Thoracic aorta (tissue), 2 donors: ENCODE data around the gene DMD. TPM values are rescaled to one million over a fixed set of nuclear protein-coding genes. Genes with fewer than 3 reads are reported as not detected.

Source experiments
- ATAC-seq: fragments of 150-250 bp; one replicate; pipeline ENCODE4 v1.8.0; 2017; ENCODE audit warnings: low read depth; ENCODE audit not compliant: insufficient number of reproducible peaks, low FRiP score
- DNase-seq: peaks from one replicate; pipeline ENCODE4 v3.0.0-alpha.2; 2020; ENCODE audit warnings: low spot score
- H3K27ac ChIP-seq, 2 donors: fragments of 200-600 bp; sonication (generic); 1 replicate in 1 of 2; 2 replicates in 1 of 2; pipeline ENCODE4 v1.5.1; 2016; ENCODE audit warnings: mild to moderate bottlenecking in 2 of 2, moderate library complexity in 2 of 2
- H3K27me3 ChIP-seq: fragments of 200-600 bp; sonication (generic); replicated peaks from 2 replicates; pipeline ENCODE4 v1.6.0; 2016; ENCODE audit warnings: mild to moderate bottlenecking; ENCODE audit not compliant: insufficient read depth
- H3K36me3 ChIP-seq: fragments of 200-600 bp; sonication (generic); one replicate; pipeline ENCODE4 v1.5.1; 2016
- H3K4me1 ChIP-seq, 2 donors: fragments of 200-600 bp; sonication (generic); 1 replicate in 1 of 2; 2 replicates in 1 of 2; pipeline versions ENCODE4 v1.5.1 to v1.6.0; 2016; ENCODE audit warnings: low read depth in 2 of 2, mild to moderate bottlenecking in 1 of 2; ENCODE audit not compliant: control insufficient read depth in 1 of 2
- H3K4me3 ChIP-seq: fragments of 200-600 bp; sonication (generic); 2 replicates; pipeline ENCODE4 v1.5.1; 2016; ENCODE audit warnings: mild to moderate bottlenecking
- H3K9me3 ChIP-seq: fragments of 200-600 bp; sonication (generic); 2 replicates; pipeline ENCODE4 v1.5.1; 2016
- CTCF ChIP-seq: fragments of 200-600 bp; sonication (generic); IDR thresholded peaks from one replicate; pipeline ENCODE4 v1.5.1; 2019; ENCODE audit warnings: antibody characterized with exemption
- total RNA-seq, 2 donors: library from RNA; depleted of rRNA; stranded (reverse); fragments of >200 nt; gene quantifications; one replicate each; pipeline versions ENCODE4 v1.1.0 to v1.2.3, GENCODE V29; 2016

Gene DMD
- total RNA-seq, 2 donors from 2014 or later: 224 to 233 TPM

- no peak for DNase-seq
- Histone ChIP-seq H3K9me3 (no peaks in the 10 kb centered on the region), H3K27me3 (no peaks in the 10 kb centered on the region), H3K4me1 (no peaks in the 10 kb centered on the region), H3K27ac (no peak overlapping the region), H3K36me3 (no peaks in the 10 kb centered on the region), H3K4me3 (no peak overlapping the region)
- no peak for TF ChIP-seq CTCF
- ATAC-seq: no peak
Observed at GRCh38 chrX:31670245-31670644, 1541.1 kb downstream of the DMD start.

- H3K27me3 ChIP-seq: no peaks in the 10 kb centered on the region
- DNase-seq: no peak
- ATAC-seq: no peak
- TF ChIP-seq CTCF: no peak
- H3K27ac ChIP-seq: no peak overlapping the region
- no peak overlapping the region for H3K4me3 ChIP-seq
- no peaks in the 10 kb centered on the region for H3K36me3 ChIP-seq
- H3K4me1 ChIP-seq: no peaks in the 10 kb centered on the region
- no peaks in the 10 kb centered on the region for H3K9me3 ChIP-seq
Observed at GRCh38 chrX:31665454-31665853, 1545.9 kb downstream of the DMD start.

- DNase-seq (no peak), ATAC-seq (no peak)
- no peaks in the 10 kb centered on the region for H3K4me1 ChIP-seq
- H3K27me3 ChIP-seq: no peaks in the 10 kb centered on the region
- no peak overlapping the region for H3K4me3 ChIP-seq
- H3K27ac ChIP-seq: no peak overlapping the region
- H3K36me3 ChIP-seq: no peaks in the 10 kb centered on the region
- no peaks in the 10 kb centered on the region for H3K9me3 ChIP-seq
- no peak for TF ChIP-seq CTCF
Observed at GRCh38 chrX:31663172-31663571, 1548.2 kb downstream of the DMD start.

GRCh38 chrX:31661280-31661810, 1550.0 kb downstream of the DMD start:
- ATAC-seq: no peak
- Histone ChIP-seq H3K9me3 (no peaks in the 10 kb centered on the region), H3K27me3 (no peaks in the 10 kb centered on the region), H3K4me1 (no peaks in the 10 kb centered on the region), H3K4me3 (no peak overlapping the region), H3K36me3 (no peaks in the 10 kb centered on the region), H3K27ac (no peak overlapping the region)
- no peak for DNase-seq
- no peak for TF ChIP-seq CTCF

GRCh38 chrX:31658360-31658759, 1553.0 kb downstream of the DMD start:
- no peaks in the 10 kb centered on the region for H3K27me3 ChIP-seq
- H3K9me3 ChIP-seq: no peaks in the 10 kb centered on the region

More at GRCh38 chrX:31658360-31658759, 1553.0 kb downstream of the DMD start:
- H3K27ac ChIP-seq: no peak overlapping the region
- no peaks in the 10 kb centered on the region for H3K36me3 ChIP-seq
- H3K4me3 ChIP-seq: no peak overlapping the region
- no peaks in the 10 kb centered on the region for H3K4me1 ChIP-seq
- DNase-seq (no peak), ATAC-seq (no peak)
- TF ChIP-seq CTCF: no peak
